Measurements from ENCODE around the gene MEDAG. TPM values are rescaled to one million over a fixed set of nuclear protein-coding genes. Genes with fewer than 3 reads are reported as not detected.
"Not testable (repeated sequence)": the region's sequence is repeated elsewhere in the genome, so short reads cannot be mapped to it uniquely, and the experiment has no call there.

The MEDAG gene
- total RNA-seq, 1 donor from 2014 or later = 19.0 TPM

DNA sequence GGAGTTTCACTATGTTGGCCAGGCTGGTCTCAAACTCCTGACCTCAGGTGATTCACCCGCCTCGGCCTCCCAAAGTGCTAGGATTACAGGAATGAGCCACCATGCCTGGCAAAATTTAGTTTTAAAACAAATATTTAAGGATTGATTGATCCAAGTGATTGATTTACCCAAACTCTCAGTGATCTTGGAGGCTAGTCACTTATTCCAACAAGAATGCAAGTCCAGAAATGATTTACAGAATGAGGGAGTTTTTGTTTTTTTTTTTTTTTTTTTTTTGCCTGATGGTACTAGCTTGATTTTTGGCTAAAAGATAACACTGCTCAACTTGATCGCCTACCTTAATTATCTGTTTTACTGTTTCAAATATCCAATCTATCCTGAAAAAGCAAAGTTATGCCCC, 20.7 kb downstream of the MEDAG start:
- H3K36me3 Mint-ChIP-seq (ENCODE audit: low read depth) = peaks cover 6% of the 10 kb centered on the region
- H3K4me1 Mint-ChIP-seq (ENCODE audit: low read depth) = peaks cover 9% of the 10 kb centered on the region
- no peak overlapping the region for H3K27ac Mint-ChIP-seq (ENCODE audit: unreplicated experiment)
- TF ChIP-seq, protein P1, sequence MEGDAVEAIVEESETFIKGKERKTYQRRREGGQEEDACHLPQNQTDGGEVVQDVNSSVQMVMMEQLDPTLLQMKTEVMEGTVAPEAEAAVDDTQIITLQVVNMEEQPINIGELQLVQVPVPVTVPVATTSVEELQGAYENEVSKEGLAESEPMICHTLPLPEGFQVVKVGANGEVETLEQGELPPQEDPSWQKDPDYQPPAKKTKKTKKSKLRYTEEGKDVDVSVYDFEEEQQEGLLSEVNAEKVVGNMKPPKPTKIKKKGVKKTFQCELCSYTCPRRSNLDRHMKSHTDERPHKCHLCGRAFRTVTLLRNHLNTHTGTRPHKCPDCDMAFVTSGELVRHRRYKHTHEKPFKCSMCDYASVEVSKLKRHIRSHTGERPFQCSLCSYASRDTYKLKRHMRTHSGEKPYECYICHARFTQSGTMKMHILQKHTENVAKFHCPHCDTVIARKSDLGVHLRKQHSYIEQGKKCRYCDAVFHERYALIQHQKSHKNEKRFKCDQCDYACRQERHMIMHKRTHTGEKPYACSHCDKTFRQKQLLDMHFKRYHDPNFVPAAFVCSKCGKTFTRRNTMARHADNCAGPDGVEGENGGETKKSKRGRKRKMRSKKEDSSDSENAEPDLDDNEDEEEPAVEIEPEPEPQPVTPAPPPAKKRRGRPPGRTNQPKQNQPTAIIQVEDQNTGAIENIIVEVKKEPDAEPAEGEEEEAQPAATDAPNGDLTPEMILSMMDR (IDR thresholded peaks at IDR 0.05) = no peak
- no peaks in the 10 kb centered on the region for H3K27me3 Mint-ChIP-seq (ENCODE audit: low read depth)
- no peak overlapping the region for H3K4me3 Mint-ChIP-seq (ENCODE audit: unreplicated experiment)
- no peaks in the 10 kb centered on the region for H3K9me3 Mint-ChIP-seq (ENCODE audit: low read depth)
- no peak for DNase-seq (ENCODE audit: low spot score)

DNA sequence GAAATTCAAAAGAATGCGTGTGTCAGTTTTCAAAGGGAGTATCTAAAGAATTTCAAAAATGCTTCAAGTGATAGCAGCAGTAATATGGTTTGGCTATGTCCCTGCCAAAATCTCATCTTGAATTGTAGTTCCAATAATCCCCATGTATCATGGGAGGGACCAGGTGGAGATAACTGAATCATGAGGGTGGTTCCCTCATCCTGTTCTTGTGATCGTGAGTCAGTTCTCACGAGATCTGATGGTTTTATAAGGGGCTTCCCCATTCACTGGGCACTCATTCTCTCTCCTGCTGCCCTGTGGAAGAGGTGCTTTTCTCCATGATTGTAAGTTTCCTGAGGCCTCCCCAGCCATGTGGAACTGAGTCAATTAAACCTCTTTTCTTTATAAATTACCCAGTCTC, 21.1 kb downstream of the MEDAG start:
- H3K27ac Mint-ChIP-seq (ENCODE audit: unreplicated experiment); DNase-seq (ENCODE audit: low spot score); H3K9me3 Mint-ChIP-seq (ENCODE audit: low read depth); H3K36me3 Mint-ChIP-seq (ENCODE audit: low read depth); H3K4me1 Mint-ChIP-seq (ENCODE audit: low read depth); H3K27me3 Mint-ChIP-seq (ENCODE audit: low read depth); H3K4me3 Mint-ChIP-seq (ENCODE audit: unreplicated experiment): not testable (repeated sequence)

DNA sequence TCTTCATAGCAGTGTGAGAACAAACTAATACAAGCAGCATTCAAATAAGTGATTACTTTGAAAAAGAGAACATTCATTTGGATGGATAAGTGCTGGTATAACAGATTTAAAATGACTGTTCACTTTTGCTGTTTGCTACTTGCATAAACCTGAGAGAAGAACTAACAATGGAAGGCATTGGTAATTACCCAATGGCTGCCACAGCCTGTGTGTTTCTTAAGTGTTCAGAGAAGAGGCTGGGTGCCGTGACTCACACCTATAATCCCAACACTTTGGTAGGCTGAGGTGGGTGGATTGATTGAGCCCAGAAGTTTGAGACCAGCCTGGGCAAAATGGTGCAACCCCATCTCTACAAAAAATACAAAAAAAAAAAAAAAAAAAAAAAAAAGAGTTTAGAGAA, 21.5 kb downstream of the MEDAG start:
- no peak for DNase-seq (ENCODE audit: low spot score)
- TF ChIP-seq, protein P1 (IDR thresholded peaks at IDR 0.05) = no peak
- Mint-ChIP-seq H3K9me3 (ENCODE audit: low read depth) (no peaks in the 10 kb centered on the region), H3K27me3 (ENCODE audit: low read depth) (peaks cover 5% of the 10 kb centered on the region), H3K4me1 (ENCODE audit: low read depth) (peaks cover 12% of the 10 kb centered on the region), H3K36me3 (ENCODE audit: low read depth) (peaks cover 6% of the 10 kb centered on the region), H3K4me3 (ENCODE audit: unreplicated experiment) (no peak overlapping the region), H3K27ac (ENCODE audit: unreplicated experiment) (no peak overlapping the region)

DNA sequence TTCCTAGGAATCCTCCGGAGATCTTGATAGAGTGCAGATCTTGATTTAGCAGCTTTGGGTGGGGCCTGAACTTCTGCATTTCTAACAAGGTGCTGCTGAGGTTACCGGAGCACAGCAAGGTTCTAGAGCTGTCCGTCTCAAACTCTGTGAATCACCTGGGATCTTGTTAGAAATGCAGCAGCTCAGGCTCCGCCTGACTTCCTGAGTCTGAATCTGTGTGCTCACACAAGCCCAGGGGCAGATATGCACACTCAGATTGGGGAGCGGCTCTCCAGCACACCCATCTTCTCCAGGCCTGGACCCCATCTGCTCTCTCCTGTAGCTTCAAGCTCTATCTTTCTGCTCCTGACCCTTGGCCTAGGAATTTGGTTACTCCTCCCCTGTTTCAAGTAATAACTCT, 22.9 kb downstream of the MEDAG start:
- Mint-ChIP-seq H3K4me1 (ENCODE audit: low read depth) (peaks cover 12% of the 10 kb centered on the region), H3K27ac (ENCODE audit: unreplicated experiment) (no peak overlapping the region), H3K4me3 (ENCODE audit: unreplicated experiment) (no peak overlapping the region), H3K27me3 (ENCODE audit: low read depth) (peaks cover 5% of the 10 kb centered on the region), H3K9me3 (ENCODE audit: low read depth) (no peaks in the 10 kb centered on the region), H3K36me3 (ENCODE audit: low read depth) (peaks cover 2% of the 10 kb centered on the region)
- no peak for DNase-seq (ENCODE audit: low spot score)
- TF ChIP-seq, protein P1 (IDR thresholded peaks at IDR 0.05) = no peak

DNA sequence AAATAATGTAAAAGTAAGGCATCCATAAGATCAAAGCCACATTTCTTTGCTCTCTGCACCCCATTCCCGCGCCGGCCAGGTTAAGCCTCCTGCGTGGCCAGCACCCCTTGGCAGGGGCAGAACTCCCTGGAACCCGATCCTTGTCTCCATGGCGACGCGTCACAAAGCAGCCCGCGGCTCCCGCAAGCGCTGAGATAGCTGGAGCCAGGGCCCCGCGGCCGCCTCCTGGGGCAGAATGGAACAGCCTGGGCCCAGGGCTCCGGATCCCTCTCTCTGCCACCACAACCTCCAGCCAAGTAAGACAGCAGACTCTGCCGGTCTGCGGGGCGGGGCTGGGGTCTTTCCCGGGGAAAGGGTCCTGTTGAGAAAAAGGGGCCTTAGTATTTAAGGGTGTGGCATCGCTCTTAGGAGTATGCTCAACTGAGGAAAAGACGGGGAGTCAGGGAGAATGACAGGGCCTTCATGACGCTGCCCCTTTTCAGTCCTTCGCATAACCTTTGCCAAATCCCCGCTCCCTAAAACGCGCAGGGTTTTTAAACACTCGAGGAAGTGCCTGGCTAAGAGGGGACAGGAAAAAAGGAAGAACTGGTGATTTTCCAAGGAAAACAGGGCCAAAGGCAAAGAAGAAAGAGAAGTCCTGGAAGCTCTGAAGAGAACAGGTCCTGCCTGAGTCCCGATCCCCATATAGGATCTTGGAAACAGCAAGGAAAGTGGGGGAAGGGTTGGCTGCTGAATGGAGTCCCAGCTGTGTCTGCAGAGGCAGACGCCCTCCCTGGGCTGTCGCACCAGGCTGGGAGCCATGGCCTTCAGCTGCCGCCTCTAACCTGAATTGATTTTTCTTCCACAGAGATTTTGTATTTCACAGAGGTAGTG, 26.6 kb downstream of the MEDAG start, which contains the start of gene TEX26:
Gene TEX26 (plus strand): TSS at position 176 of the 873 bp plus-strand sequence. CDS start 60 bp downstream, at position 236.
- Mint-ChIP-seq H3K4me1 (ENCODE audit: low read depth) (peaks cover 4% of the 10 kb centered on the region), H3K4me3 (ENCODE audit: unreplicated experiment) (no peak within 1 kb of the TSS), H3K27ac (ENCODE audit: unreplicated experiment) (no peak within 1 kb of the TSS), H3K27me3 (ENCODE audit: low read depth) (peaks cover 5% of the 10 kb centered on the region), H3K9me3 (ENCODE audit: low read depth) (no peaks in the 10 kb centered on the region), H3K36me3 (ENCODE audit: low read depth) (no peaks in the 10 kb centered on the region)
- TF ChIP-seq, protein P1 (IDR thresholded peaks at IDR 0.05) = peak; percentile 22
- no peak for DNase-seq (ENCODE audit: low spot score)

DNA sequence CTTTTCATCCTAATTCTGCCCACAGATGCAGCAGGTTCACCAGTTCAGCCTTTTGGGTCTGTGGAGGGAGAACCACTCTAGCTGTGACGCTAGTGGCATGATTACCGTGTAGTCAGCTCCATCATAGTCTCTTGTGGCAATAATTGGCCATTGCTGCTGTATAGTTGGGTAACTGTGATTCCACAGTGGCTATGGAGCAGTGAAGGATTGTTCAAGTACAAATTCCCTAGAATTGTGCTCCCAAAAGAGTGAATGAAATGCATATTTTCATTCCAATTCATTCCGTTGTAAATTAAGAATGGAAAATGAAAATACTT, 27.2 kb downstream of the MEDAG start:
- TF ChIP-seq, protein P1 (IDR thresholded peaks at IDR 0.05) = no peak
- H3K9me3 Mint-ChIP-seq (ENCODE audit: low read depth) = no peaks in the 10 kb centered on the region
- H3K27ac Mint-ChIP-seq (ENCODE audit: unreplicated experiment) = no peak overlapping the region
- peaks cover 4% of the 10 kb centered on the region for H3K4me1 Mint-ChIP-seq (ENCODE audit: low read depth)
- DNase-seq (ENCODE audit: low spot score) = no peak
- H3K36me3 Mint-ChIP-seq (ENCODE audit: low read depth) = no peaks in the 10 kb centered on the region
- H3K27me3 Mint-ChIP-seq (ENCODE audit: low read depth) = peaks cover 5% of the 10 kb centered on the region
- no peak overlapping the region for H3K4me3 Mint-ChIP-seq (ENCODE audit: unreplicated experiment)

All from chondrocyte (in vitro differentiated cells).